K562 (cell line): ENCODE data around the gene EPO. TPM values are rescaled to one million over a fixed set of nuclear protein-coding genes. Genes with fewer than 3 reads are reported as not detected.

Experiments
- ASH1L ChIP-seq: fragments of 450-650 bp; IDR thresholded peaks from 2 replicates; pipeline ENCODE4 v1.6.1; 2018; ENCODE audit warnings: borderline replicate concordance, mild to moderate bottlenecking, low read depth; ENCODE audit not compliant: partially characterized antibody
- CEBPG ChIP-seq, 3 experiments: fragments of 200-800 bp in 1 of 3; sonication (Bioruptor generic) in 1 of 3; sonication (generic) in 1 of 3; formaldehyde crosslinking in 1 of 3; IDR thresholded peaks in 2 of 3; conservative IDR thresholded peaks in 1 of 3; 2 replicates each; pipeline versions ENCODE4 v1.6.1 to v1.8.0; 2016 to 2022; ENCODE audit warnings: missing compliant biosample characterization in 2 of 3, missing genetic modification characterization in 2 of 3, mild to moderate bottlenecking in 1 of 3, missing genetic modification reagents in 1 of 3
- DEAF1 ChIP-seq: fragments of 450-650 bp; formaldehyde crosslinking; IDR thresholded peaks from 2 replicates; pipeline ENCODE4 v1.4.0; 2020; ENCODE audit warnings: mild to moderate bottlenecking, moderate library complexity
- ETV1 ChIP-seq: fragments of 450-650 bp; conservative IDR thresholded peaks from 2 replicates; pipeline ENCODE4 v1.6.1; 2016; ENCODE audit warnings: missing genetic modification characterization, control low read depth, low read depth, missing compliant biosample characterization
- ILF3 ChIP-seq: fragments of 450-650 bp; IDR thresholded peaks from 2 replicates; pipeline ENCODE4 v1.6.1; 2018; ENCODE audit warnings: antibody characterized with exemption, mild to moderate bottlenecking, moderate library complexity, borderline replicate concordance
- REST ChIP-seq, 2 experiments: fragments of 450-650 bp; formaldehyde crosslinking in 1 of 2; IDR thresholded peaks; 2 replicates each; pipeline versions ENCODE4 v1.4.0 to v1.6.1; 2014 to 2020; ENCODE audit warnings: mild to moderate bottlenecking in 2 of 2, borderline replicate concordance in 1 of 2, low read depth in 1 of 2
- SNAPC5 ChIP-seq: fragments of 250-450 bp; sonication (Bioruptor Pico); IDR thresholded peaks from 2 replicates; pipeline ENCODE4 v1.8.0; 2021; ENCODE audit warnings: moderate library complexity, mild to moderate bottlenecking, inconsistent platforms
- ZNF584 ChIP-seq: fragments of 200-800 bp; sonication (Bioruptor generic); IDR thresholded peaks from 2 replicates; pipeline ENCODE4 v1.6.1; 2016; ENCODE audit warnings: low read depth, mild to moderate bottlenecking, missing genetic modification characterization, missing compliant biosample characterization
- ZNF592 ChIP-seq: fragments of 450-650 bp; IDR thresholded peaks from 2 replicates; pipeline ENCODE4 v1.6.1; 2017; ENCODE audit warnings: antibody characterized with exemption, mild to moderate bottlenecking
- polyA plus RNA-seq, 8 experiments: library from polyadenylated mRNA; depleted of rRNA in 4 of 8; stranded (reverse) in 5 of 8; unstranded in 3 of 8; fragments of >200 nt; fragmentation: Nextera tagmentation in 2 of 8; fragmentation: Illumina TruSeq in 1 of 8; extraction: Ambion mirVana in 2 of 8; extraction: Trizol in 1 of 8; gene quantifications; 2 replicates each; pipeline versions ENCODE4 v1.2.1 to v1.2.3, GENCODE V29; 2011 to 2014; ENCODE audit warnings: inconsistent platforms in 1 of 8, missing spikeins in 1 of 8
- total RNA-seq, 7 experiments: library from RNA; depleted of rRNA in 6 of 7; stranded (reverse); fragments of >200 nt in 6 of 7; fragmentation: Illumina TruSeq in 2 of 7; extraction: Trizol in 2 of 7; gene quantifications; 2 replicates each; pipeline versions ENCODE4 v1.2.1 to v1.2.3, GENCODE V29; 2011 to 2021; ENCODE audit warnings: low replicate concordance in 1 of 7

The EPO gene
- total and polyA plus RNA-seq, 9 of the 15 experiments (the other 6 are each of a cell fraction or from before 2014, with no cell fraction given) = 0.06 to 0.41 (median 0.07) TPM; not detected in 6

- TF ChIP-seq REST (IDR thresholded peaks at IDR 0.05; ENCODE audit: borderline replicate concordance) (peak; percentile 77), REST (CRISPR knock-in tag; IDR thresholded peaks at IDR 0.05; ENCODE audit: low read depth) (peak; percentile 80), ILF3 (no peak), ZNF584 (CRISPR knock-in tag) (no peak), ETV1 (tag) (no peak; the same call in 1 of the 2 replicates), ZNF592 (no peak), DEAF1 (peak; percentile 64; the same call in 1 of the 2 replicates), ASH1L (no peak), CEBPG (CRISPR knock-in tag; IDR thresholded peaks at IDR 0.05) (no peak), CEBPG (tag; conservative IDR thresholded peaks at IDR 0.05 in 1 of 2, IDR thresholded peaks at IDR 0.05 in 1 of 2) (no peak), SNAPC5 (CRISPR knock-in tag) (no peak)
These were observed 14.9 kb upstream of the EPO start (continued) for GRCh38 chr7:100705320-100705752.
